CD14-positive monocyte (primary cell): ENCODE measurements around the gene DAPK1. TPM values are rescaled to one million over a fixed set of nuclear protein-coding genes. Genes with fewer than 3 reads are reported as not detected.

ENCODE experiments used
- DNase-seq, 3 donors: peaks; one replicate each; pipeline ENCODE4 v3.0.0-alpha.2; 2011 to 2022
- H2AFZ ChIP-seq: 2 replicates; pipeline ENCODE4 v1.6.0; 2012; ENCODE audit warnings: mild to moderate bottlenecking, low read depth, low read length, inconsistent platforms; ENCODE audit not compliant: insufficient read depth, poor library complexity, severe bottlenecking
- H3K27ac ChIP-seq, 2 donors: 1 replicate in 1 of 2; 2 replicates in 1 of 2; pipeline ENCODE4 v1.5.1; 2012 to 2013; ENCODE audit warnings: low read length in 2 of 2, control low read depth in 1 of 2, inconsistent platforms in 1 of 2, low read depth in 1 of 2, mild to moderate bottlenecking in 1 of 2
- H3K27me3 ChIP-seq, 2 donors: one replicate each; pipeline versions ENCODE4 v1.6.0 to v1.6.1; 2011 to 2013; ENCODE audit warnings: low read length in 2 of 2; ENCODE audit not compliant: control insufficient read depth in 2 of 2, insufficient read depth in 2 of 2
- H3K36me3 ChIP-seq, 2 donors: replicated peaks in 1 of 2; 1 replicate in 1 of 2; 2 replicates in 1 of 2; pipeline versions ENCODE4 v1.5.1 to v1.6.1; 2012 to 2013; ENCODE audit warnings: low read length in 2 of 2, control low read depth in 1 of 2, inconsistent platforms in 1 of 2, mild to moderate bottlenecking in 1 of 2; ENCODE audit not compliant: insufficient read depth in 2 of 2, control insufficient read depth in 1 of 2
- H3K4me1 ChIP-seq, 2 donors: 1 replicate in 1 of 2; 2 replicates in 1 of 2; pipeline versions ENCODE4 v1.5.1 to v1.6.1; 2012 to 2013; ENCODE audit warnings: low read length in 2 of 2, control low read depth in 1 of 2, inconsistent platforms in 1 of 2, mild to moderate bottlenecking in 1 of 2, moderate library complexity in 1 of 2; ENCODE audit not compliant: insufficient read depth in 2 of 2, control insufficient read depth in 1 of 2
- H3K4me2 ChIP-seq: replicated peaks from 2 replicates; pipeline ENCODE3; 2012; ENCODE audit warnings: low read length, moderate library complexity, mild to moderate bottlenecking; ENCODE audit not compliant: poor library complexity, severe bottlenecking; ENCODE audit errors: extremely low read depth
- H3K4me3 ChIP-seq, 3 experiments: fragments of 200-600 bp in 1 of 3; sonication (generic) in 1 of 3; replicated peaks in 1 of 3; 1 replicate in 2 of 3; 2 replicates in 1 of 3; pipeline ENCODE4 v1.5.1; 2011 to 2013; ENCODE audit warnings: low read length in 3 of 3, mild to moderate bottlenecking in 3 of 3, control low read depth in 2 of 3, low read depth in 2 of 3, inconsistent platforms in 1 of 3, moderate library complexity in 1 of 3
- H3K79me2 ChIP-seq: 2 replicates; pipeline ENCODE4 v1.6.0; 2012; ENCODE audit warnings: mild to moderate bottlenecking, control low read depth, inconsistent platforms, low read length, moderate library complexity; ENCODE audit not compliant: insufficient read depth
- H3K9ac ChIP-seq: 2 replicates; pipeline ENCODE4 v1.6.0; 2017; ENCODE audit warnings: low read length, mild to moderate bottlenecking; ENCODE audit not compliant: insufficient read depth, poor library complexity, severe bottlenecking
- H3K9me3 ChIP-seq, 2 donors: replicated peaks in 1 of 2; 1 replicate in 1 of 2; 2 replicates in 1 of 2; pipeline versions ENCODE4 v1.5.1 to v1.6.1; 2012 to 2013; ENCODE audit warnings: low read length in 2 of 2, control low read depth in 1 of 2; ENCODE audit not compliant: control insufficient read depth in 1 of 2, insufficient read depth in 1 of 2
- H4K20me1 ChIP-seq: 2 replicates; pipeline ENCODE4 v1.6.0; 2012; ENCODE audit warnings: mild to moderate bottlenecking, low read length, control low read depth, moderate library complexity; ENCODE audit not compliant: insufficient read depth
- H3K27ac Mint-ChIP-seq, 7 donors: one replicate each; pipeline ENCODE4 v1.8.0; 2020; ENCODE audit warnings: mild to moderate bottlenecking in 7 of 7, mixed read lengths in 7 of 7, moderate library complexity in 6 of 7, inconsistent platforms in 2 of 7
- H3K27me3 Mint-ChIP-seq, 3 donors: one replicate each; pipeline ENCODE4 v1.8.0; 2021 to 2022; ENCODE audit warnings: low read depth in 3 of 3, mild to moderate bottlenecking in 3 of 3, mixed read lengths in 3 of 3, moderate library complexity in 3 of 3, inconsistent platforms in 1 of 3
- H3K36me3 Mint-ChIP-seq, 2 donors: one replicate each; pipeline ENCODE4 v1.8.0; 2020; ENCODE audit warnings: mixed read lengths in 2 of 2, inconsistent platforms in 1 of 2, mild to moderate bottlenecking in 1 of 2
- H3K4me1 Mint-ChIP-seq: one replicate; pipeline ENCODE4 v1.8.0; 2020; ENCODE audit warnings: mild to moderate bottlenecking, mixed read lengths
- H3K4me3 Mint-ChIP-seq, 2 donors: one replicate each; pipeline ENCODE4 v1.8.0; 2020; ENCODE audit warnings: mild to moderate bottlenecking in 2 of 2, mixed read lengths in 2 of 2, moderate library complexity in 1 of 2
- H3K9me3 Mint-ChIP-seq, 7 donors: one replicate each; pipeline ENCODE4 v1.8.0; 2020 to 2022; ENCODE audit warnings: mixed read lengths in 7 of 7, mild to moderate bottlenecking in 6 of 7, moderate library complexity in 6 of 7, inconsistent platforms in 2 of 7
- WGBS: methylation state at CpG from one replicate; pipeline ENCODE4 v1.1.5; 2013; ENCODE audit warnings: missing lambda C conversion rate; ENCODE audit not compliant: insufficient coverage; 5-methylcytosine and 5-hydroxymethylcytosine counted together
- intact Hi-C, 2 donors: fragments of 100-400 bp; cut with micrococcal nuclease; formaldehyde crosslinking; loops; one replicate each; pipeline versions ENCODE4 v1.15.0 to v1.15.1; 2023
- polyA plus RNA-seq, 3 donors: library from polyadenylated mRNA; depleted of rRNA in 1 of 3; unstranded in 2 of 3; stranded (reverse) in 1 of 3; fragments of 300-500 nt in 2 of 3; fragments of >200 nt in 1 of 3; fragmentation: Illumina TruSeq in 2 of 3; gene quantifications; 1 replicate in 2 of 3; 2 replicates in 1 of 3; pipeline ENCODE4 v1.2.3, GENCODE V29; 2012 to 2021
- TF ChIP-seq, protein P1 (sequence below): fragments of 200-600 bp; IDR thresholded peaks from one replicate; pipeline ENCODE4 v1.8.0; 2022; ENCODE audit warnings: antibody characterized with exemption, mild to moderate bottlenecking

DAPK1 gene
- polyA plus RNA-seq, 3 donors: 24.1 to 102 (median 44.4) TPM

DNA sequence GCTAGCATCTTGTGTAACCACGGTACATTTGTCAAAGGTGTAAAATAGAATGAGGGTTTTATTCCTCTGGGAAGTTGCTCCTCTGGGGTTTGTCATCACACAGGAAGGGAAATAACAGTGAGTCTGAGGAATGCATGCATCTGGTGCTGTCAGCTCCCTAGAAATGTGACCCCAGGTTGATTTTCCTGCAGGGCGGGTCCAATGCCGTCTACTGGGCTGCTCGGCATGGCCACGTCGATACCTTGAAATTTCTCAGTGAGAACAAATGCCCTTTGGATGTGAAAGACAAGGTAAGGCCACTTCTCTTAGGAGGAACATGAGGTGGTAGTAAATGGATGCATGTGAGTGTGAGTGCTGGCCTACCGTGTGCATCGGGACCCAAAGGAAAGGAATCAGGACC is 149.4 kb downstream of the DAPK1 start:
- H3K9ac ChIP-seq: no peak overlapping the region
- H3K27ac Mint-ChIP-seq: no peak overlapping the region
- H2AFZ ChIP-seq: no peak overlapping the region
- H3K9me3 ChIP-seq: no peaks in the 10 kb centered on the region
- no peak overlapping the region for H3K4me2 ChIP-seq
- H3K27me3 Mint-ChIP-seq: no peaks in the 10 kb centered on the region
- H3K9me3 Mint-ChIP-seq: peaks cover 0 to 1% (median 0%) of the 10 kb centered on the region in 7 donors
- H3K27me3 ChIP-seq: no peaks in the 10 kb centered on the region
- DNase-seq: no peak
- H3K4me1 ChIP-seq: peaks cover 0 to 2% of the 10 kb centered on the region in 2 donors
- H3K4me1 Mint-ChIP-seq: peaks cover under 1% of the 10 kb centered on the region
- H3K27ac ChIP-seq: no peak overlapping the region
- TF ChIP-seq, protein P1, sequence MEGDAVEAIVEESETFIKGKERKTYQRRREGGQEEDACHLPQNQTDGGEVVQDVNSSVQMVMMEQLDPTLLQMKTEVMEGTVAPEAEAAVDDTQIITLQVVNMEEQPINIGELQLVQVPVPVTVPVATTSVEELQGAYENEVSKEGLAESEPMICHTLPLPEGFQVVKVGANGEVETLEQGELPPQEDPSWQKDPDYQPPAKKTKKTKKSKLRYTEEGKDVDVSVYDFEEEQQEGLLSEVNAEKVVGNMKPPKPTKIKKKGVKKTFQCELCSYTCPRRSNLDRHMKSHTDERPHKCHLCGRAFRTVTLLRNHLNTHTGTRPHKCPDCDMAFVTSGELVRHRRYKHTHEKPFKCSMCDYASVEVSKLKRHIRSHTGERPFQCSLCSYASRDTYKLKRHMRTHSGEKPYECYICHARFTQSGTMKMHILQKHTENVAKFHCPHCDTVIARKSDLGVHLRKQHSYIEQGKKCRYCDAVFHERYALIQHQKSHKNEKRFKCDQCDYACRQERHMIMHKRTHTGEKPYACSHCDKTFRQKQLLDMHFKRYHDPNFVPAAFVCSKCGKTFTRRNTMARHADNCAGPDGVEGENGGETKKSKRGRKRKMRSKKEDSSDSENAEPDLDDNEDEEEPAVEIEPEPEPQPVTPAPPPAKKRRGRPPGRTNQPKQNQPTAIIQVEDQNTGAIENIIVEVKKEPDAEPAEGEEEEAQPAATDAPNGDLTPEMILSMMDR: no peak
- H3K79me2 ChIP-seq: no peaks in the 10 kb centered on the region
- no peaks in the 10 kb centered on the region for H4K20me1 ChIP-seq
- no peak overlapping the region for H3K4me3 ChIP-seq
- 96% methylated on average over 4 of the region's 8 CpGs for WGBS
- peaks cover 81 to 94% of the 10 kb centered on the region in 2 donors for H3K36me3 Mint-ChIP-seq
- peaks cover 69 to 97% of the 10 kb centered on the region in 2 donors for H3K36me3 ChIP-seq
- no peak overlapping the region for H3K4me3 Mint-ChIP-seq
- intact Hi-C loops: no loop called here

DNA sequence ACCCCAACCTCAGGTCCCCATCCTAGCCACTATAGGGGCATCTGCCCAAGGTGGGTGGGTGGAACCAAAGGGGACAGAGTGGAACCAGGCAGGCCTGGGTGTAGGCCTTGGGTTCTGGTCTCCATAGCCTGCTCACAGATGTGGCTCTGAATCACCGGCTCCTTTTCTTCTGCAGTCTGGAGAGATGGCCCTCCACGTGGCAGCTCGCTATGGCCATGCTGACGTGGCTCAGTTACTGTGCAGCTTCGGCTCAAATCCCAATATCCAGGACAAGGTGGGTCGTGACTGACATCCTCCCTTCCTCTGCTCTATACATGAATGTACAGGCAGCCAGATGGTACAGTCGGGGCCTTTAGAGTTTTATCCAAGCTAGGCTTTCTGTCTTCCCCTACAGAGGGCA is 150.9 kb downstream of the DAPK1 start:
- no peaks in the 10 kb centered on the region for H3K79me2 ChIP-seq
- no peaks in the 10 kb centered on the region for H4K20me1 ChIP-seq
- no peak overlapping the region for H3K4me2 ChIP-seq
- intact Hi-C loops: no loop called here
- peaks cover 2% of the 10 kb centered on the region for H3K4me1 Mint-ChIP-seq
- TF ChIP-seq, protein P1: no peak
- 98% methylated on average over 5 of the region's 7 CpGs for WGBS
- peaks cover 0 to 1% (median 0%) of the 10 kb centered on the region in 7 donors for H3K9me3 Mint-ChIP-seq
- no peak overlapping the region for H3K4me3 Mint-ChIP-seq
- no peak overlapping the region for H3K27ac Mint-ChIP-seq
- no peak overlapping the region for H3K9ac ChIP-seq
- no peak for DNase-seq
- H3K9me3 ChIP-seq: no peaks in the 10 kb centered on the region
- no peaks in the 10 kb centered on the region for H3K27me3 Mint-ChIP-seq
- no peak overlapping the region for H3K27ac ChIP-seq
- H3K36me3 ChIP-seq: peaks cover 58 to 87% of the 10 kb centered on the region in 2 donors
- H3K27me3 ChIP-seq: no peaks in the 10 kb centered on the region
- H2AFZ ChIP-seq: no peak overlapping the region
- H3K36me3 Mint-ChIP-seq: peaks cover 75 to 91% of the 10 kb centered on the region in 2 donors
- H3K4me3 ChIP-seq: no peak overlapping the region
- H3K4me1 ChIP-seq: peaks cover under 1 to 5% of the 10 kb centered on the region in 2 donors
